Heart left ventricle (tissue), 13 donors: ENCODE data around the gene TXNRD3.

ENCODE experiments used
- POLR2A ChIP-seq, 2 donors: fragments of 450-650 bp; IDR thresholded peaks; one replicate each; pipeline ENCODE4 v1.6.1; 2017; ENCODE audit warnings: antibody characterized with exemption in 2 of 2, mild to moderate bottlenecking in 2 of 2, moderate library complexity in 2 of 2
- TF ChIP-seq, protein P1 (sequence below), 12 donors: fragments of 200-600 bp; sonication (generic) in 4 of 12; IDR thresholded peaks; one replicate each; pipeline versions ENCODE4 v1.5.0 to v1.8.0; 2018 to 2022; ENCODE audit warnings: antibody characterized with exemption in 12 of 12, mild to moderate bottlenecking in 5 of 12
- donor health status: ischemic (EF 13 %, LVEDD 7.1; RV severe dilation, severe dysfunction).
- donor health status: DM: no; HTN: yes; CAD: no.
- donor health status: DM: no; HTN: no; CAD: no.
- donor health status: ischemic (EF 25% LVEDD 6.9; RV normal size, moderate dysfunction).
- donor health status: ischemic (EF 25% LVEDD 5.7; RV mildly dilated, moderate dysfunction).
- donor health status: ischemic (EF 35%, LVEDD 5.7; RV mildly dilated, moderate dysfunction).
- donor health status: nonischemic (EF 11% LVEDD 7.7; RV severe dilation, severe dysfunction).
- donor health status: DM: yes; HTN: yes; CAD: no.
- donor health status: PGD.
- donor health status: ischemic (EF 29% LVEDD 5.4; RV normal size, mild dysfunction).
- donor health status: nonischemic (EF 23%, LVEDD 6.1; RV moderate dilation, normal function).

DNA sequence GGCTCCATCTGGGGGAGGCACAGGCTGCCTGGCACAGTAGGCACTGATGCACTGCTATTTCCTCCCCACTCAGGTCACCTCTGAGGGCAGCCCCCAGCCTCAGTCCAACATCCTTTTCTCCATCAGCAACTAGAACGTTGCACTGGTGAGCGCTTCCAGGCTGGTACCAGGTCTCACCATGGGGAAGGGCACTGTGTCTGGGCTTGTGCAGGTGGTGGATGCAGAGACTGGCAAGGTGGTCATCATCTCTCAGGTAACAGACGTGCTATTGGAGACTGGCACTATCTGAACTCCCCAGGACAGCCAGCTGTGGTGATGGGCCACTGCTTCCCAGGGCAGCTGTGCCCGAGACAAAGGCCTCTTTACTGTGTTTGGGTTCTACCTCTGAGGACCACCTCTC lies 8.3 kb upstream of the TXNRD3 start:
- TF ChIP-seq, protein P1, sequence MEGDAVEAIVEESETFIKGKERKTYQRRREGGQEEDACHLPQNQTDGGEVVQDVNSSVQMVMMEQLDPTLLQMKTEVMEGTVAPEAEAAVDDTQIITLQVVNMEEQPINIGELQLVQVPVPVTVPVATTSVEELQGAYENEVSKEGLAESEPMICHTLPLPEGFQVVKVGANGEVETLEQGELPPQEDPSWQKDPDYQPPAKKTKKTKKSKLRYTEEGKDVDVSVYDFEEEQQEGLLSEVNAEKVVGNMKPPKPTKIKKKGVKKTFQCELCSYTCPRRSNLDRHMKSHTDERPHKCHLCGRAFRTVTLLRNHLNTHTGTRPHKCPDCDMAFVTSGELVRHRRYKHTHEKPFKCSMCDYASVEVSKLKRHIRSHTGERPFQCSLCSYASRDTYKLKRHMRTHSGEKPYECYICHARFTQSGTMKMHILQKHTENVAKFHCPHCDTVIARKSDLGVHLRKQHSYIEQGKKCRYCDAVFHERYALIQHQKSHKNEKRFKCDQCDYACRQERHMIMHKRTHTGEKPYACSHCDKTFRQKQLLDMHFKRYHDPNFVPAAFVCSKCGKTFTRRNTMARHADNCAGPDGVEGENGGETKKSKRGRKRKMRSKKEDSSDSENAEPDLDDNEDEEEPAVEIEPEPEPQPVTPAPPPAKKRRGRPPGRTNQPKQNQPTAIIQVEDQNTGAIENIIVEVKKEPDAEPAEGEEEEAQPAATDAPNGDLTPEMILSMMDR (IDR thresholded peaks at IDR 0.05): no peak
- no peak for TF ChIP-seq POLR2A (IDR thresholded peaks at IDR 0.05)
